GM12875 (cell line): ENCODE measurements around the gene WFDC1.

ENCODE experiments used
- H3K4me3 ChIP-seq: one replicate; pipeline ENCODE4 v1.5.1; 2011; ENCODE audit warnings: low read depth, low read length, control low read depth
- CTCF ChIP-seq: IDR thresholded peaks from 2 replicates; pipeline ENCODE4 v1.5.1; 2011; ENCODE audit warnings: low read depth, mild to moderate bottlenecking, control low read depth, inconsistent platforms, low read length, moderate library complexity, borderline replicate concordance; ENCODE audit not compliant: insufficient read depth

Gene WFDC1

DNA sequence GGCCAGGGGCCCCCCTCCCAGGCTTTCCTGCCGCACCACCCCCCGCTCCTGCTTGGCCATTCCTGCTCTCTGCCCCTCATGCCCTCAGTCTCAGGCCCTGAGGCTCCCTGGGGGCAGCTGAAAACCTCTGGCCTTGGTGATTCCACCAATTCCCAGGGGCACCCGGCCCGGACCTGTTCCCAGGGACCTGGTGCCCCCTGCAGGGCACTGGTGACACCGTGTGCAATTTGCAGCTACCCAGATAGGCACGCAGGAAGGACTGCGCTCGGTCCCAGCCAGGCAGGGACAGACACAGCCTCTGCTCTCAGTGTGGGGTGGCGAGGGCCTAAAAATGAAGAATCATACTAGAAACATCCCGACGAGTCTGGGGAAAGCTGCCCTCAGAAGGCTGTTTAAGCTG is 13.4 kb downstream of the WFDC1 start:
- peak; percentile 46; the same call in 1 of the 2 replicates for TF ChIP-seq CTCF
- H3K4me3 ChIP-seq: no peak overlapping the region

DNA sequence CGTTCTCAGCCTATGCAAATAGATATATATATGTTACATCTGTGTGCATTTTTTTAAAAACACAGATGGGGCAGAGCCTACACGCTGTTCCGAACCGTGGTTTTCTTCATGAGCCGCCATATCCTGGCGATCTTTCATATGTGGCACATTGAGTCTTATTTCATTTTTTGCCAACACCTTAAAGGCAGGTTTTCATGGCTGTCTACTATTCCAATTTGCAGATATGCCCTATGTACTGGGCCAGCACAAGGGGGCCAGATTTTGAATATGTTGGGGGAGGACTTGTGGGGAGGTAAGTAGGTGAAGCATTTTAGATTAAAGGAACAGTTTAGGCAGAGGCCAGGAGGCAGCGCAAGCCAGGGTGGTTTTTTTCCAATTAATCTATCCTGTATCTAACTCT is 16.0 kb downstream of the WFDC1 start:
- no peak overlapping the region for H3K4me3 ChIP-seq
- TF ChIP-seq CTCF: no peak

DNA sequence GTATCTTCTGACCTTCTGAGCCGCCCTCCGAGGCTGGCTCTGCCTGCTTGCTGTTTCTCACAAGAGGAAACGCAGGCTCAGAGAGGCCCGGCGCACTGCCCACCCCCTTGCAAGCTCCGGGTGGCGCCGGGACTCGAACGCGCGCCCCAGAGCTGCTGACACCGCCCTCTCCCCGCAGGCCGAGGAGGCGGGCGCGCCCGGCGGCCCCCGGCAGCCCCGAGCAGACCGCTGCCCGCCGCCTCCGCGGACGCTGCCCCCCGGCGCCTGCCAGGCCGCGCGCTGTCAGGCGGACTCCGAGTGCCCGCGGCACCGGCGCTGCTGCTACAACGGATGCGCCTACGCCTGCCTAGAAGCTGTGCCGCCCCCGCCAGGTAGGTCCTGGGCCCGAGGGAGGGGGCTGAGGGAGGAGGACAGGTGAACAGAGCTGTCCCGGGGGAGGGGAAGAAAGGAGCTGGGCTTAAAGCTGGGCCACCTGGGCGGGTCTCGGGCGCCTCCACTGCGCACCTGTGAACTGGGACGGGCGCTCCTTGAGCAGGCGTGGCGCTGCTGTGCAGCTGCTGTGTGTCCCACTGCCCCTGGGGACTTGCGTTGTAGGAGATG is 18.2 kb downstream of the WFDC1 start:
- no peak for TF ChIP-seq CTCF
- H3K4me3 ChIP-seq: no peak overlapping the region

DNA sequence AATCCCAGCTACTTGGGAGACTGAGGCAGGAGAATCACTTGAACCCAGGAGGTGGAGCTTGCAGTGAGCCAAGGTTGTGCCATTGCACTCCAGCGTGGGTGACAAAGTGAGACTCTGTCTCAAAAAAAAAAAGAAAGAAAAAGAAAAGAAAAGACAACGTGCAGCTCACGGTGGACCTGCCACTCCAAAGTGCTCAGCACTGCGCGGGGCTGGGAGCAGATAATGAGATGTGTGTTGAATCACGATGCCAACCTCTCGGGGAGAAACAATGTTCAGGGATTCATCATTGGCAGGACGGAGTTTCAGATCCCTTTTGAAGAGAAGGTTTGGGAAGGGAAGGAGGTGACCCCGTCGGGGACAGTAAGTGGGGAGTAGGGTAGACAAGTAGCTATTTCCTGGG is 19.2 kb downstream of the WFDC1 start:
- TF ChIP-seq CTCF: no peak
- no peak overlapping the region for H3K4me3 ChIP-seq

DNA sequence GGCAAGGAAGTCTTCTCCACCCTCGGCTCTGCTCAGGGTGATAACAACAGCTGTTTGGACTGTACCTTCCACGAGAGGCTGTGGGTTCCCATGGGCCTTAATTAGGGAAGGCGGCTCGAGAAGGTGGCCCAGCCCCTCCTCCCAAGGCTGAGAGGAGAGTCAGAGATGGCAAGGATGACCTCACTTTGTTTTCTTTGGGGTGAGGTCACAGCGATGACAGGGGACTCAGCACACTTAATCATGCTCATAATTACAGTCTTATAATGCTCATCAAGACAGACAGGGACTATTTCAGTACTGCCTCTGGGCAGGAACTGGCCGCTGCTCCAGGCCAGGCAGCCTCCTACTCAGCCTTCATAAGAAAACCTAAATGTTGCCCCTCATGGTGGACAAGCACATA is 19.7 kb downstream of the WFDC1 start:
- no peak for TF ChIP-seq CTCF
- no peak overlapping the region for H3K4me3 ChIP-seq

GRCh38 chr16:84314814-84315213 is 20.1 kb downstream of the WFDC1 start:
- TF ChIP-seq CTCF: no peak

GRCh38 chr16:84315422-84315821 is 20.7 kb downstream of the WFDC1 start:
- no peak overlapping the region for H3K4me3 ChIP-seq
- TF ChIP-seq CTCF: no peak

More at GRCh38 chr16:84314814-84315213, 20.1 kb downstream of the WFDC1 start:
- H3K4me3 ChIP-seq: no peak overlapping the region
